DMS153 treated with DMSO at 0.1 percent for 48 hours (cell line): ENCODE measurements around the gene ST8SIA4.

Source experiments
- DNase-seq: peaks from one replicate; lab custom pipeline; 2025; ENCODE audit not compliant: unreplicated experiment; lab: John Stamatoyannopoulos, UW

Gene ST8SIA4

GRCh38 chr5:100903039-100903887, at the start of gene ST8SIA4:
ST8SIA4 (minus strand) TSS chr5:100903282; CDS start chr5:100902955, 327 bp downstream.
- peak; percentile 40 for DNase-seq

DNA sequence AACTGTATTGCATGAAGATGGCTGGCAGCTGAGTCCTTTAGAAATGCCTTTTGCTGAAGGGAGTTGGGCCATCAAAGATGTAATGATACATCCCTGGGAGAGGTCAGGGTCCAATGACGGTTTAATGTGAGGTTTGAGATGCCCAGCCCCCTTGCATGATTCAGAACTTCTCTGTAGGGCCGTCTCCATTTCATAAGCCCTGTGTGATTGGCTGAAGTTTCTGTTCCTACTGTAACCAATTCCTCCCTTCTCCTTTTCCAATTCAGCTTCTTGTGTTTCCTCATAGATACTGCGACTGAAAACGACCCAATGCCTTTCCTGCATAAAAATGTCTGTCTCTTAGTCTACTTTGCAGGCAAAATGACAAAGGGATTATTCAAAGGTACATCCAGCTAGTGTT, 47.9 kb upstream of the ST8SIA4 start:
- DNase-seq, result no peak

DNA sequence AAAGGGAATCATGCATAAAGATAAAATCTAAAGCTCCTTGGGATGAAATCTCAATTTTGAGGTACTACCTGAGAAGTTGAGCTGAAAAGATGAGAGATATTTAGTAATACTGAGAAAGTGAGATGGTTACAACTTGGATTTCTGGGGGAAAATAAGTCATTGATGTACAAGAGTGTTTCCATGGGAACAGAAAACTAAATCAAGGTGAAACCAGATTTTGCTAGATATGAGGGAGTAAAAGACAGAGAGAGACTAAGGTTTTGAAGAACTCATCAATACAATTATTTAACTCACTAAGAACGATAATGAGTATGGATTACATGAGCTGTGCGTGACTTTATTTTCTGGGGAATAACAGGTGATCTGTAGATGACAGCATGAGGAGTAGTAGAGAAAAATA, 10.2 kb upstream of the ST8SIA4 start:
- DNase-seq, result no peak

- DNase-seq, result no peak
Observed at GRCh38 chr5:100909034-100909433, 6.0 kb upstream of the ST8SIA4 start.

- no peak for DNase-seq
Observed at GRCh38 chr5:100905259-100905914, 2.3 kb upstream of the ST8SIA4 start.

- no peak for DNase-seq
Observed at GRCh38 chr5:100904259-100904861, 1.3 kb upstream of the ST8SIA4 start.

- DNase-seq, result no peak
Observed at GRCh38 chr5:100902440-100903038, 543 bp downstream of the ST8SIA4 start.

GRCh38 chr5:100901821-100902341, 1.2 kb downstream of the ST8SIA4 start:
- DNase-seq, result peak; percentile 19

DNA sequence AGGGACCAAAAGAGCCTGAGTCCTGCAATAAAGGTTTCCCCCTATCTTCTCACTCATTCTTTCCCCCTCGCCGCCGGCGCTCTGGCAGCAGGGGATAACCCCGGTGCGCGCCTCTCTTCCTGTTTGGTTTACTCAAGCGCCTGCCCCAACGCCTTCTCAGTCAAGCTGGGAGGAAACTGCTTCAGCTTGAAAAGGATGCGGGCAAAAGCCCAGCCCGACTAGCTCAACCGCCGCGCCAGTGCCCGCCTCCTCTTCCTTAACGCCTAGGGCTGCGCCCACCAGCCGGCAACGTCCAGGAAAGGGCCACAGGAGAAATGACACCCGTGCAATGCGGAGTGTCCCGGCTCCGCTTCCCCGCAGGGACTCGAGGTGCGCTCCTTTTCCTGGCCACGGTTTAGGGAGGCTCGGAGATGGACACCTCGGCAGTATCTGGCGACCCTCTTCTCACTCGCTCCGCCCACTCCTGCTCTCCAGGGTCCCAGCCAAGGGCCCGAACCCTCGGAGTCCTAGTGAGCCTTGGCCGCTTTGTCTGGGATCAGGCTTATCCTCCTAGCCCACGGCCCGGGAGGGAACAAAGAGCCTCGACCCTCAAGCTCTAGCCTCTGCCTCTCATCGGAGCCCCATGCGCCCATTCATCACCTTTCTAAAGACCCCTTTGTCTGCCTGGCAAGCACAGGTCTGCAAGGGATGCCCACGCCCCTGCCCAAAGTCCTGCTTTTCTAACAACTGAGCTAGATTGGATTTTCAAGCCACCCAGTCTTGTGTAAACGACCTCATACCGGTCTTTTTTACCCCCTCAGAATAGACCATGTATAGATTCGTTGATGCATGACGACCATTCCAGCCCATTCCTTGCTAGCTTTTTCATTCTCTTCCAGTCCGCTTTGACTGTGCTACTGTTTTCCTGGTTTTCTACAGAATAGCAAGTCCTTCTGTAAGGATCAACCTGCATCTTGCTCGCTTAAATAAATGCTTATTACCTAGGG, 2.0 kb downstream of the ST8SIA4 start:
- DNase-seq, result peak; percentile 2

- peak; percentile 5 for DNase-seq
Observed at GRCh38 chr5:100900142-100900795, 2.8 kb downstream of the ST8SIA4 start.

- DNase-seq, result no peak
Observed at GRCh38 chr5:100899675-100900074, 3.4 kb downstream of the ST8SIA4 start.

GRCh38 chr5:100898504-100899346, 4.4 kb downstream of the ST8SIA4 start:
- DNase-seq, result no peak

- DNase-seq, result no peak
Observed at GRCh38 chr5:100896054-100896453, 7.0 kb downstream of the ST8SIA4 start.

- no peak for DNase-seq
Observed at GRCh38 chr5:100890461-100891008, 12.5 kb downstream of the ST8SIA4 start.

GRCh38 chr5:100889896-100890295, 13.2 kb downstream of the ST8SIA4 start:
- DNase-seq, result no peak

DNA sequence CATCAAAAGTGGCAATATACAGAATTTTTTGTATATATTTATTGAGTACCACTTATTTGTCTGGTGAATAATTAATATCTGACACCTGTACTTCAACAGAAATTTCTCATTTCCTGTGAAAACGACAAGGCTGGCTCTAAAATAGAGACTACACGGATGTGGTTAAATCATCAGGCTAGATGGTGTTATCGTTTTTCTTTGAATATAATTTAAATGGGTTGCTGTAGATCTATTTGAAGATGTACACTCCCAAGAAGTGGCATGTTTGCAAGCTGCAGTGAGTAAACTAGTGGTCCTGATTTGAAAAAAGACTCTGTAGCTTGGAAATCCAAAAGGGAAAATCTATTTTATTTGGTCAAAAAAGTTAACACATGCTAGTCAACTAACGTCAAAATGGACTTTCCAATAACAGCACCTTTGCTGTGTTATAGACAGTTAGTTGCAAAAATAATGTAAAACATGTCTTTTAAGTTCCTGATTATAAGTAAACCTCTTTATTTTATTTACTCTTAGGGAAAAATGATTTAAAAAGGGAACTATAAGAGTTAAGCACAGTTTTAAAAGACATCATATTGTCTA, 13.8 kb downstream of the ST8SIA4 start:
- no peak for DNase-seq

- no peak for DNase-seq
Observed at GRCh38 chr5:100877274-100877673, 25.8 kb downstream of the ST8SIA4 start.
